BJ (cell line): ENCODE results near the gene OR51F1. TPM values are rescaled to one million over a fixed set of nuclear protein-coding genes. Genes with fewer than 3 reads are reported as not detected.
"Not testable (repeated sequence)": the region's sequence is repeated elsewhere in the genome, so short reads cannot be mapped to it uniquely, and the experiment has no call there.

Experiments
- CTCF ChIA-PET: fragments of 350-600 bp; formaldehyde crosslinking; extraction: SDS; loops from one replicate; lab custom pipeline; 2021; ENCODE audit warnings: antibody characterized with exemption, inconsistent platforms; lab: Yijun Ruan, JAX
- POLR2A ChIA-PET: fragments of 300-600 bp; sonication (Branson Sonifier 250); formaldehyde crosslinking; extraction: SDS; loops from one replicate; lab custom pipeline; 2021; ENCODE audit warnings: antibody characterized with exemption; lab: Charles Lee
- DNase-seq: peaks from one replicate; pipeline ENCODE4 v3.0.0-alpha.2; 2011; ENCODE audit warnings: low read depth
- H3K27me3 ChIP-seq: 2 replicates; pipeline ENCODE4 v1.6.0; 2011; ENCODE audit warnings: low read length; ENCODE audit not compliant: control insufficient read depth, insufficient read depth
- H3K36me3 ChIP-seq: 2 replicates; pipeline ENCODE4 v1.5.1; 2011; ENCODE audit warnings: low read length; ENCODE audit not compliant: control insufficient read depth, insufficient read depth
- H3K4me3 ChIP-seq: 2 replicates; pipeline ENCODE4 v1.5.1; 2011; ENCODE audit warnings: low read depth, mild to moderate bottlenecking, control low read depth, low read length
- polyA plus RNA-seq: library from polyadenylated mRNA; depleted of rRNA; stranded (reverse); fragments of >200 nt; gene quantifications from 2 replicates; pipeline ENCODE4 v1.2.3, GENCODE V29; 2011
- TF ChIP-seq, protein P1 (sequence below): IDR thresholded peaks from 2 replicates; pipeline ENCODE4 v1.5.1; 2011; ENCODE audit warnings: low read depth, mild to moderate bottlenecking, control low read depth, inconsistent platforms, low read length, moderate library complexity; ENCODE audit not compliant: insufficient read depth

OR51F1 gene
- polyA plus RNA-seq, 1 experiment = not detected

DNA sequence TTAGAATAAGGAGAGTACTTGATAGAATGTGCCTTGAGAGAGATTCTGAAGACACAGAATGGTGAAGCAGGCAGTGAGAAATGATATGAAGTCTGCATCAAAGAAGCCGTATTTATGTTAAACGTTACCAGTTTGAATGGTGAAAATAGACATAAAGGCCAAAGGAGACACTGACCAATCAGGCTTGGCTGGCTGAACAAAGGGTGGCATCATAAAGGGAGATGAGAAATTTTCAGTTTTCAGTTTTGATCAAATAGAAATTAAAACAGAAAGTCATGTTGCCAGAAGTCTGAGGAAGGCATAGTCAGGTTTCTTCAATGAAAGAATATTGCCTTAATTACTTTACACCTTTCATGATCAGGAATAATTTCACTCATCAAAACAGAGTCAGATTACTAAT, 6.6 kb downstream of the OR51F1 start:
- POLR2A ChIA-PET = no interaction called here
- no peak overlapping the region for H3K4me3 ChIP-seq
- CTCF ChIA-PET = no interaction called here
- TF ChIP-seq, protein P1, sequence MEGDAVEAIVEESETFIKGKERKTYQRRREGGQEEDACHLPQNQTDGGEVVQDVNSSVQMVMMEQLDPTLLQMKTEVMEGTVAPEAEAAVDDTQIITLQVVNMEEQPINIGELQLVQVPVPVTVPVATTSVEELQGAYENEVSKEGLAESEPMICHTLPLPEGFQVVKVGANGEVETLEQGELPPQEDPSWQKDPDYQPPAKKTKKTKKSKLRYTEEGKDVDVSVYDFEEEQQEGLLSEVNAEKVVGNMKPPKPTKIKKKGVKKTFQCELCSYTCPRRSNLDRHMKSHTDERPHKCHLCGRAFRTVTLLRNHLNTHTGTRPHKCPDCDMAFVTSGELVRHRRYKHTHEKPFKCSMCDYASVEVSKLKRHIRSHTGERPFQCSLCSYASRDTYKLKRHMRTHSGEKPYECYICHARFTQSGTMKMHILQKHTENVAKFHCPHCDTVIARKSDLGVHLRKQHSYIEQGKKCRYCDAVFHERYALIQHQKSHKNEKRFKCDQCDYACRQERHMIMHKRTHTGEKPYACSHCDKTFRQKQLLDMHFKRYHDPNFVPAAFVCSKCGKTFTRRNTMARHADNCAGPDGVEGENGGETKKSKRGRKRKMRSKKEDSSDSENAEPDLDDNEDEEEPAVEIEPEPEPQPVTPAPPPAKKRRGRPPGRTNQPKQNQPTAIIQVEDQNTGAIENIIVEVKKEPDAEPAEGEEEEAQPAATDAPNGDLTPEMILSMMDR = no peak
- no peaks in the 10 kb centered on the region for H3K27me3 ChIP-seq
- DNase-seq = no peak
- H3K36me3 ChIP-seq = no peaks in the 10 kb centered on the region

- ChIA-PET POLR2A (no interaction called here), CTCF (no interaction called here)
- Histone ChIP-seq H3K36me3 (no peaks in the 10 kb centered on the region), H3K4me3 (no peak overlapping the region), H3K27me3 (no peaks in the 10 kb centered on the region)
- DNase-seq = no peak
- TF ChIP-seq, protein P1 = no peak
Measured at GRCh38 chr11:4751201-4751600, 18.5 kb downstream of the OR51F1 start.

GRCh38 chr11:4748438-4748837, 21.3 kb downstream of the OR51F1 start:
- POLR2A ChIA-PET = no interaction called here
- DNase-seq = no peak
- TF ChIP-seq, protein P1 = no peak
- no peak overlapping the region for H3K4me3 ChIP-seq
- no peaks in the 10 kb centered on the region for H3K36me3 ChIP-seq
- no peaks in the 10 kb centered on the region for H3K27me3 ChIP-seq
- CTCF ChIA-PET = no interaction called here

GRCh38 chr11:4740735-4741134, 29.0 kb downstream of the OR51F1 start:
- DNase-seq = no peak
- Histone ChIP-seq H3K27me3 (no peaks in the 10 kb centered on the region), H3K36me3 (no peaks in the 10 kb centered on the region), H3K4me3 (no peak overlapping the region)
- TF ChIP-seq, protein P1 = no peak
- POLR2A ChIA-PET = no interaction called here
- CTCF ChIA-PET = no interaction called here

DNA sequence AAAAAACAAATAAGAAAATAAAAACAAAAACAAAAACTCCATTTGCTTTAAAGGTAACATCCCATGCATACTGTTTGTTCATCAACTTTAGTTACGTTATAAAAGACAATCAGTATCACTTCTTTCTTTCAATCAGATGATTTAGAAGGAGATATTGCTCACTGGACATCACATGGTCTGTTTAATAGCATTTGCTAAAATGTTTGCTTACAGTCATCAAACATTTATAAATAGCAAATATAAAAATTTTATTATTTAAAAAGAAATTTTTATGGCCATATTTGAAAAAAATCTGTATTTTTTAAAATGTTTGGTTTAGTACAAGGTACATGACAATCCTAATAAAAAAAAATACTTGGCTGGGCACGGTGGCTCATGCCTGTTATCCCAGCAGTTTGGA, 42.6 kb downstream of the OR51F1 start:
- ChIA-PET CTCF (no interaction called here), POLR2A (no interaction called here)
- Histone ChIP-seq H3K27me3 (no peaks in the 10 kb centered on the region), H3K4me3 (no peak overlapping the region), H3K36me3 (no peaks in the 10 kb centered on the region)
- TF ChIP-seq, protein P1 = no peak
- no peak for DNase-seq

- H3K27me3 ChIP-seq, DNase-seq, H3K36me3 ChIP-seq, POLR2A ChIA-PET, H3K4me3 ChIP-seq: not testable (repeated sequence)
- CTCF ChIA-PET = interaction anchor here (0.9 kb wide), 1 partner anchor 535 kb away, joined by 3 read pairs; no protein-coding TSS in a partner anchor
Measured at GRCh38 chr11:4722616-4723534, 46.9 kb downstream of the OR51F1 start.
